HG02884 (cell line): ENCODE data around the gene ST7.
"Not testable (repeated sequence)": the region's sequence is repeated elsewhere in the genome, so short reads cannot be mapped to it uniquely, and the experiment has no call there.

ENCODE experiments used
- ATAC-seq: cut with Tn5 transposase; IDR thresholded peaks from one replicate; pipeline ENCODE4 v1.9.1; 2021; ENCODE audit warnings: mild to moderate bottlenecking, moderate library complexity; ENCODE audit not compliant: unreplicated experiment

ST7 gene, protein sequence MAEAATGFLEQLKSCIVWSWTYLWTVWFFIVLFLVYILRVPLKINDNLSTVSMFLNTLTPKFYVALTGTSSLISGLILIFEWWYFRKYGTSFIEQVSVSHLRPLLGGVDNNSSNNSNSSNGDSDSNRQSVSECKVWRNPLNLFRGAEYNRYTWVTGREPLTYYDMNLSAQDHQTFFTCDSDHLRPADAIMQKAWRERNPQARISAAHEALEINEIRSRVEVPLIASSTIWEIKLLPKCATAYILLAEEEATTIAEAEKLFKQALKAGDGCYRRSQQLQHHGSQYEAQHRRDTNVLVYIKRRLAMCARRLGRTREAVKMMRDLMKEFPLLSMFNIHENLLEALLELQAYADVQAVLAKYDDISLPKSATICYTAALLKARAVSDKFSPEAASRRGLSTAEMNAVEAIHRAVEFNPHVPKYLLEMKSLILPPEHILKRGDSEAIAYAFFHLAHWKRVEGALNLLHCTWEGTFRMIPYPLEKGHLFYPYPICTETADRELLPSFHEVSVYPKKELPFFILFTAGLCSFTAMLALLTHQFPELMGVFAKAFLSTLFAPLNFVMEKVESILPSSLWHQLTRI

DNA sequence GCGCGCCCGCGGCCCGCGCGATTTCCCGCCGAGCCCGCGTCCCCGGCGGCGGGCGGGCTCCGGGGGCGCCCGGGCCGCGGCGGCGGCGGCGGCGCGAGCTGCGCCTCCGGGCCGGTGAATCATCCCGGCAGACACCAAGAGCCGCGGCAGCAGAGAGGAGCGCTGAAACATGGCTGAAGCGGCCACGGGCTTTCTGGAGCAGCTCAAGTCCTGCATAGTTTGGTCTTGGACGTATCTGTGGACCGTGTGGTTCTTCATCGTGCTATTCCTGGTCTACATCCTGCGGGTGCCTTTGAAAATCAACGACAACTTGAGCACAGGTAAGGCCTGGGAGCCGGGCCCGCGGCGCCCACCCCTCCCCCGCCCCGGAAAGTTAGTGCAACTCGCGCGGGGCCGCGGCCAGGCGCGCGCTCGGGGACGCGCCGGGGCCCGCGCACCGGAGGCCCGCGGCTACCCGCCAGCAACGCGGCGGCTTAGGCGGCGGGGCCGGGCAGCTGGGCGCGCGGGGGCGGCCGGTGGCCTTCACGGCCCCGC is at the start of gene ST7:
ST7 (plus strand) TSS at position 130 of the 534 bp plus-strand sequence; CDS start at position 170, 40 bp downstream.
- ATAC-seq: peak; percentile 20

DNA sequence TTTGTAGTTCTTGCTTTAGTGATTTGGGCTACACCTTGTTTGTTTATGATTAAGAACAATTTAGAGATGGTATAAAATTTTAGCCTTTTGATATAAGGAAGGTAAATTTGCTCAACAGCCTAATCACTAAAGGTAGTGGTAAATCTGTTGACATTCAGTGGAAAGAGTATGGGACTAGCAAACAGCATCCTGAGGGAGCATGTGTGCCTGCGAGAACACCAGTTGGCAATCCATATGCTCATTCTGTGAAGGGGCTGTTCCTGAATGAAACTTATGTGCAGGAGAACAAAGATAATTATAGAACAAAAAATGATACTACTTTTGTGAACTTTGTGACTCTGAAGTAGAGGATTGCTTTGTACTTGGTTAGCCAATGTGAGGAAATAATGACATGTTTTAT is 46.9 kb upstream of the ST7 start:
- ATAC-seq: no peak

DNA sequence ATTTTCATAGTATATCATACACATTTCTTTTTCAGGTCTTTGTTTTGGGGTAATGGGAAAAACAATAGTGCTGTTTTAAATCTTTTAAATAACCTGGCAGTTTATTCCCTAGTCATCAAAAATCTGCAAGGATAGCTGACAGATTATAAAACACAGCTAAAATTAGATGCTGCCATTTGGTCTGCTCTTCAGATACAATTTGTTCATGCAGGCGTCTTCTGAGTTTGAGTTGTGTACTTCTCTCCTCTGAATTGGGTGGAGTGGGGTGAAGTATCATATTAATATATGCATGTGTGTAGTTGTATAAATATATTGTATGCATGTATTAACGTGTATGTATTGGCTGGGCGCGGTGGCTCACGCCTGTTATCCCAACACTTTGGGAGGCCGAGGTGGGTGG is 42.9 kb upstream of the ST7 start:
- no peak for ATAC-seq

DNA sequence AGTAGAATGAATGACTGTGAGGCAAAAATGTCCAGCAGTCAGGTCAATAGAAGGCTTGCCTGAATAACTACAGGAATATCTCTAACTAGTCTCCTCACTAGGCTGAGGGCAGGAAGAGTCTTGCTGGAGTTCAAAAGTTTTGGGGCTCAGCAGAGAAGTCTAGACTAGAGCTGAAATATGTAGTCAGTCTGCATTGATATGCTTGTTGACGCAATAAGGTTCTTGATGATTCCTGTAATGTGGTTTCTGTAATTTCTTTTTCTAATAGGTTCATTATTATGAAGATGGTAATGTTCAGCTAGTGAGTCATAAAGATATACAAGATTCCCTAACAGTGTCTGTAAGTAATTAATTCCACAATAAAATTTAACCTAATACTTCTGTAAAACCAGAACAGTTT is 41.5 kb upstream of the ST7 start:
- ATAC-seq: no peak

DNA sequence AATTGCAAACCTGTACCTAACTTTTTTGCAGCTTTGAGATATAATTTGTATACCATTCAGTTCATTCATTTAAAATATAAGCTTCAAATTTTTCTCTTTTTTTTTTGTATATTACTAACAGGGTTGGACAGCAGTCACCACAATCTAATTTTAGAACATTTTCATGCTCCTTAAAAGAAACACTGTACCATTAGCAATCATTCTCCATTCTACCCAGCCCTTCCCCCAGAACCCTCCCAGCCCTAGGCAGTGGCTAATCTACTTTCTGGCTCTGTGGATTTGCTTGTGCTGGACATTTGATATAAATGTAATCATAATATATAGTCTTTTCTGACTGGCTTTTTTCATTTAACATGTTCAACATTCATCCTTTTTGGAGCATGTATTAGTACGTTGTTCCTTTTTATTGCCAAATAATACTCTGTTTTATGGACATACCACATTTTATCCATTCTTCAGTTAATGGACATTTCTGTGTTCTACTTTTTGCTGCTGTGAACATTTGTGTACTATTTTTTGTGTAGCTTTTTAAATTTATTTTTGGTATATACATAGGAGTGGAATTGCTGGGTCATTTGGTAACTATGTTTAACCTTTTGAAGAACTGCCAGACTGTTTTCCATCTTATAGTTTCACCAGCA is 40.9 kb upstream of the ST7 start:
- ATAC-seq: no peak

DNA sequence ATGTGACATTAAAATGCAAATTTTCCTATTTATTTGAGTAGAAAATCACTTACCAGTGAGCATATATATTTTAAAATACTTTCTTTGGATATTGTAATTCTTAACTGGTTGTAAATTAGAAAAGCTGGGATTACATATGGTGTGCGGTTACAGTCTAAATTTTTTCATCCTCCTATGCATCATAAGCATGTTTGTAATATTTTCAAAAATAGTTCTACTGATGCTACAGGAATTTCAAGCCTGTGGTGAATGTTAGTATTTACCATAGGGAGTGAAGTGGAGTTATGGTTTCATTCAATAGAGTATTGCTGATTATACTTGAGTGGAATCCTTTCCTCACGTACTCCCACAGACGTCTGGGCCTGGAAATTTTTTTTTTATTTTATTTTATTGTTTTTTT is 34.6 kb upstream of the ST7 start:
- ATAC-seq: no peak

DNA sequence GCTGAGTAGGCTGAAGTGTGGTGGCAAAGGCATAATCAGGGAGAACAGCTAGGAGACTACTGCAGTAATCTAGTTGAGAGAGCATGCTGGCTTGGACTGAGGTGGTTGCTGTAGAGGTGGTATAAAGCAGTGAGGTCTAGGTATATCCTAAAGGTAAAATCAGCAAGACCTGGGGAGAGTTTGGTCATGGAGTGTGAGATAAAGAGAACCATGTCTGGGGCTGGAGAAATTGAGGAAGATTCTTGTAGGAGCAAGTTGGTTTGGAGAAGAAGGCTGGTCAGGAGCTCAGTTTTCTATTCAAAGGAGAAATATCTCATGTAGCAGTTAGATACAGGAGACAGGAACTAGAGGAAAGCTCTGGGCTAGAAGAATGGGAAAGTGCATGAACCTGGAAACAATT is 32.9 kb upstream of the ST7 start:
- no peak for ATAC-seq

DNA sequence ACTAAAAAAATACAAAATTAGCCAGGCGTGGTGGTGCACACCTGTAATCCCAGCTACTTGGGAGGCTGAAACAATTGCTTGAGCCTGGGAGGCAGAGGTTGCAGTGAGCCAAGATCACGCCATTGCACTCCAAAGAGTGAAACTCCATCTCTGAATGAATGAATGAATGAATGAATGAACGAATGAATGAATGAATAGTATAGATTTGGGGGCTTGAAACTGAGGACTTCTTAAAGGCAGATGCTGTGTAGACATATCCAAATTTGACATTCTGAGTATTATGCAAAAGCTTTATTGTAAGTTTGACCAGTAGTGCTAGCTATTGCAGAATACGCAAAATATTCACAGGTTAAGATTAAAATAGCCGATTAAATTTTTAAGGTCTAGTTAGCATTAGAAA is 30.8 kb upstream of the ST7 start:
- ATAC-seq: no peak

DNA sequence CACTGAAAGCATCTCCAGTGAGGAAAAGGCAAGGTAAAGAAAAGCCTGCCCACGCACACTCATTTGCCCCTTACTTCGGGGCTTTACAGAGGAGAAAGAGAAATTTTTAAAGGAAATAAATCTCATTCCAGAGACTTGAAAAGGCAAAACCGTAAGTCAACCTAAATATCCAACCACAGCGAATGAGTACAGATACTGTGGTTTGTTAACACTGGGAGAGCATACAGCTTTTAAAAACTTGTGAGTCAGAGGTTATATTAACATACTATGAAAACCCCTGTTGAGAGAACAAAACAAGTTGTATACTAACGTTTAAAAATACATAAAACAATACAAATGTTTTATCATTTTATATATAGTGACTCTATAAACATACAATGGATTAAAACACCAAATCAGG is 28.6 kb upstream of the ST7 start:
- no peak for ATAC-seq

DNA sequence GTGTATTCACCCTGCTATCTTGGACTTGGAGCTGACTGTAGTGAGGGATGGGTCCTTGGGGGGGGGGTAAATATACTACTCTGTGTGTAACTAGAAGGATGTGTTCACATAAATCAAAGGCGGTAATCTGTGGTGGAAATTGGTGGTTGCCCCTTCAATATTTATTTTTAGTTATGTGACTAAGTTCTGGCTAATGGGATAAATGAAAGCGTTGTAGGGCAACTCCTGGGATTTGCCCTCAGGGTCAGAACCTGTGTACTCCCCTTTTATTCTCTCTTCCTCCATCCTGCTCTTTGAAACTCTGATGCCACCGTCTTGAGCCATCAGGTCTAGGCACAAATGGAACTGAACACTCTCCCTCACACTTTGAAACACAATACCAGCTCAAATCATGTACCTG is 24.3 kb upstream of the ST7 start:
- no peak for ATAC-seq

DNA sequence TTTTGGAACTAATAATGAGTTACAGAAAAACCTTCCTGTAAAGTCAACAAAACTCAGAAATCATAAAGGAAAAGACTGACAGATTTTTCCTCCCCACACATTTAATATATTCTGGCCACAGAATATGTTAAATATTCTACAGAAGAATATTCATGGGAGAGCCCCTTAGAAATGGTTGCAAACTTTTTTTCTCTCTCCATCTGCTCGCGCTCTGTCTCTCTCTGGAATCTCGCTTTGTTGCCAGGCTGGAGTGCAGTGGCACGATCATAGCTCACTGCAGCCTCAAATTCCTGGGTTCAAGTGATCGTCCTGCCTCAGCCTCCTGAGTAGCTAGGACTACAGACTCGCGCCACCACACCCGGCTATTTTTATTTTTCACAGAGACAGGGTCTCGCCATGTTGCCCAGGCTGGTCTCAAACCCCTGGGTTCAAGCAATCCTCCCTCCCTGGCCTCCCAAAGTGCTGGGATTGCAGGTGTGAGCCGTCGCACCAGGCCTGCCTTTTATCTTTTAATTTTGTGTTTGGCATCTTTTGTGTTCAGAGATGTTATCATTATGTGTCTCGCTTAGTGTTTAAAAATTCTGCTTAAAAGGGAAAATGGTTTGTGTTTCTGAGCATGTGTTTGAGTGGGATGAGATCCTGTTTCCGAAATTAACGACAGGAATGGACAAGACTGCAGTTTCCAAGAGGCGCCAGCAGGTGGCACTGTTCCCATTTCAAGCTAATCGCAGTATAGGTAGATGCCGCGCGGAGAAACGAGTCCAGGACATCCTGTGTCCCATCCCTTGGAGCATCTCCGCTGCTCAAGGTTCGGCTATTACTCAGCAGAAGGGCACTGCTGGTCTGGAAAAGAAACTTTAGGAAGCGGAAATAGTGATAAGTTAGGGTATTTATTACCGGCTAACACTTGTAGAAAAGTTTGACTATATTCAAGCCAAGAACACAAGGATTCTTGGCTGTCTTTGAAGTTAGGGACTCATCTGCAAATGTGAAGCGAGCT is 23.1 kb upstream of the ST7 start:
- ATAC-seq: peak; percentile 87

DNA sequence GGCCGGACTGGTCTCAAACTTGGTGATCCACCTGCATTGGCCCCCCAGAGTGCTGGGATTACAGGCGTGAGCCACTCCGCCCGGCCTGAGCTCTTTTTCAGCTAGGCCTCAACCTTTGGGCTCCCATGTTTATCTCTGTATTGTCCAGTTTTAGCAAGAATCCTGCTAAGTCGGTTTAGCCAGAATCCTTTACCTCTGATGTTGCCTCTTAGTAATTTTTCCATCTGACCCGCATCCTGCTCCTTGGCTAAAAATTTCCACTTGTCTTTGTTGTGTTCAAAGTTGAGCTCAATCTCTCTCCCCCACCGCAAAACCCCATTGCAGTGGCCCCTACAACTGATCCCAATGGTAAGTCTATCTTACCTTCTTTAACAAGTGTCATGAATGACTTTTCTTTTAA is 20.7 kb upstream of the ST7 start:
- ATAC-seq: no peak

DNA sequence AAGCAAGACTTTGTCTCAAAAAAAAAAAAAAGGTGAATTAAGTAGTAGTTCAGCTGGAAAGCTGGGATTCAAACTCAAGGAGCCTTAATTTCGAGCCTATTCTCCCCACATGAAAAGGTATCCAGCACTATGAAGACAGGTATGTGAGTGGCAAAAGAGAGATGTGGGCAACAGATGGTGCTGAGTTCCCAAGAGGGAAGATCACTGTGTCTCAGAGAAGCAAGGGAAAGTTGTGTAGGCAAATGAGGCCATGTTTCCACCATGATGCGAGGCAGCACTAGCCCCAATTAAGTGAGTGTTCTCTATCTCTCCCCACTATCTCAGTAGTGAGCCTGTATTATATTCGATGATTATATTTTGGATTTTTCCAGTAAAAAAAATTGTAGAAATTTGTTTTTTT is 19.8 kb upstream of the ST7 start:
- no peak for ATAC-seq

DNA sequence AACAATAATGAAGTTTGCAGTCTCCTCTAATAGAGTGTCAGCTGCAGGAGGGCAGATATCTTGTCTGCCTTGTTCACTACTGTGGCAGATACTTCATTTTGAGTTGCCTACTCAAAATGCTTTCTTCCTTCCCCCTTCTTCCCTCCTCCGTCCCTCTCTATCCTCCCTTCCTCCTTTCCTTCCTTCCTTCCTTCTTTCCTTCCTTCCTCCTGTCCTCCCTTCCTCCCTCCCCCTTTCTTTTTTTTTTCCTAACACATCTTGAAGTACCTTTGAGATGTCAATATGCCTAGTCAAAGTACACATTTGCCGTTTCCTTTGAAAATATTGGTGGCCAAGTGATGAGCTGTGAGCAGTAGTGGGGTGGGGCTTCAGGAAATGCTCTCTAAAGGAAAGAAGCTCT is 18.7 kb upstream of the ST7 start:
- no peak for ATAC-seq

DNA sequence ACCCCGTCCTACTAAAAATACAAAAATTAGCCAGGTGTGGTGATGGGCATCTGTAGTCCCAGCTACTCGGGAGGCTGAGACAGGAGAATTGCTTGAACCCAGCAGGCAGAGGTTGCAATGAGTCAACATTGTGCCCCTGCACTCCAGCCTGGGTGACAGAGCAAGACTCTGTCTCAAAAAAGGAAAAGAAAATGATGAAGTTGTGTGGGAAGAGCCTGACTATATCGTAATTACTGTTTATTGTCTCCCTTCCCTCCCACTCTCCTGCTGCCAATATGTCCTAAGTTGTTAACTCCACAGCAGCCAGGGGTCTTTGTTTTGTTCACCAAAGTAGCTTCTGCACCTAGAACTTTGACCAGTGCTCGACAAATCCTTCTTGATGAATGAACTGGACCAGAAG is 16.5 kb upstream of the ST7 start:
- not testable (repeated sequence) for ATAC-seq

DNA sequence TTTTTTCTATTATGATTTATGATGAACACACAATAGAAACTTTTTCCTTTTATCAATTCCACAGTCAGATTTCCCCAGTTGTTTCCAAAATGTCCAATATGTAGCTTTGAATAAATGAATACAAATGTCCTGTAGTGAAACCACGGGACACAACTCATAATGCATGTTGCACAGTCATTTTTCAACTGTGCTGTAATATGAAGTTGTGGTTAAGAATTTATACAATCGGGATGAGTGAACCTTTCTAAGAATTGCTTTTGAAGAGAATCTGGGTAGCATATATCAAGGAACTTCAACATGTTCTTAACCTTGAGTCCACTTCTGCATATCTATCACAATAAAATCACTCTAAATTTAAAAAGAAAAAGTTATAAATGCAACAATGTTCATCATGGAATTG is 14.6 kb upstream of the ST7 start:
- ATAC-seq: no peak

DNA sequence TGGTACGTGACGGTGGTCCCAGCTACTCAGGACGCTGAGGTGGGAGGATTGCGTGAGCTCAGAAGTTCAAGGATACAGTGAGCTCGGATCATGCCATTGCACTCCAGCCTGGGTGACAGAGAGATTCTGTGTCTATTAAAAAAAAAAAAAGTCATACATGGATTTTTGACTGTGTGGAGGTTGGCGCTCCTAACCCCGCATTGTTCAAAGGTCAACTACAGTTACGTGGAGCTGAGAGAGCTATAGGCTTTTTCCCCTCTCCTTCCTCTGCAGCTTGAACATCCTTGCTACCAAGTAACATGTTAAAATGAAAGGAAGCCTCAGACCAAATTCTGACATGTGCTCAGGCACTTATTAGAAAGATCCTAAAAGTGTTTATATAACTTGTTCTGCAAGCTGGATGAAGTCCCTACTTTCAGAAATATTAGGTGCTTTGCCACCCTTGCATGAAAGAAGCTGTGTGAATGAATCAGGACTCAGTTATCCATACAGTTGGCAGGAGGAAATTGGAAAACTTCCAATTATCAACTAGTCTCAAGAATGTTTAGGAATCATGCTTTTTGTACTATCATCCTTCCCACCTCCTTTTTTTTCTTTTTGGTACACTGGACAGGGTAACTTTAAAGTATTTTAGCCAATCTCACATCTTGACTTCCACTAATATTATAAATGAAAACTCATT is 12.5 kb upstream of the ST7 start:
- ATAC-seq: no peak

DNA sequence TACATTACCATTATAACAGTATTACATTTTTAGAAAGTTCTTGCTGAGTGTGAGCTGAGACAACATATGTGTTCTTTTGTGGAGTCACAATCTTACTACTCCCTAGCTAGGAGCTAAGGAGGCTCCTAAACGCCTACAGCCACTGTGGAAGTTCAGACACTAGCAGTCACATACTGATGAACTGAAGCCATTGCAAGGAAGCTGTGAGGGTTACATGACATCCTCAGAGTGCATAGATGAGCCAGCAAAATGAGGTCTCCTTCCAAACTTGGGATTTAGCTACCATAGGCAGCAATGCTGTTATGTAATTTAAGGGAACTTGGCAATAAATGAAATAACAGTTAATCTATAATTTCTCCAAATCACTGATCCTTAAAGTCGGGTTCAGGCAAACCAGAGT is 10.8 kb upstream of the ST7 start:
- ATAC-seq: no peak

DNA sequence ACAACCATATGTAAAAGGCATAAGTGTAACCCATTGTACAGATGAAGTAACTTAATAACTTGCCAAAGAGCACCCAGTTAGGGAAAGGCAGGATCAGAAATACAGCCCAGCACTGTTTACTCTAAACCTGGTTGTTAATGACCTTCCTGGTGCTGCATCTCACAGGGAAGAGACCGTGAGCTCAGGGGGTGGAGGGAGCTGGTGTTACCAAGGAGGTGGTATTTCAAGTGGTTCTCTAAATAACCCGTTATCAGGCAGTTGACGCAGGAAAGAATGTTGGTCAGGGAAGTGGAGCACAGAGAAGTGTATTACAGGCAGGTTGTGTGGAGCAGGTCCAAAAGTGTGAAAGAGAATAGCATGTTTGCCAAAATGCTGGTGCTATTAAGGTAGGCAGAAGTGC is 4.4 kb upstream of the ST7 start:
- no peak for ATAC-seq
